ENCODE results near the gene MREG.

Gene MREG

GRCh38 chr2:215910180-215910579, 103.2 kb downstream of the MREG start:
- TF ChIP-seq CTCF (IDR thresholded peaks at IDR 0.05; ENCODE audit: extremely low read depth, insufficient read depth, missing control alignments), result no peak
- no peak for DNase-seq (ENCODE audit: low spot score)
- in situ Hi-C loops (cut with MboI; ENCODE audit: low pct_unique_long_range_greater_than_20kb, low sequenced_read_pairs, unreplicated experiment), result loop anchor here (10.0 kb wide), 1 partner anchor 465 kb away; no protein-coding TSS in a partner anchor

GRCh38 chr2:215907147-215907546, 106.2 kb downstream of the MREG start:
- in situ Hi-C loops (cut with MboI; ENCODE audit: low pct_unique_long_range_greater_than_20kb, low sequenced_read_pairs, unreplicated experiment), result no loop called here

GRCh38 chr2:215906458-215906857, 106.9 kb downstream of the MREG start:
- no peak for DNase-seq (ENCODE audit: low spot score)
- in situ Hi-C loops (cut with MboI; ENCODE audit: low pct_unique_long_range_greater_than_20kb, low sequenced_read_pairs, unreplicated experiment), result no loop called here
- TF ChIP-seq CTCF (IDR thresholded peaks at IDR 0.05; ENCODE audit: extremely low read depth, insufficient read depth, missing control alignments), result no peak

More at GRCh38 chr2:215907147-215907546, 106.2 kb downstream of the MREG start:
- TF ChIP-seq CTCF (IDR thresholded peaks at IDR 0.05; ENCODE audit: extremely low read depth, insufficient read depth, missing control alignments), result no peak
- DNase-seq (ENCODE audit: low spot score), result no peak

- in situ Hi-C loops (cut with MboI; ENCODE audit: low pct_unique_long_range_greater_than_20kb, low sequenced_read_pairs, unreplicated experiment), result no loop called here
- no peak for DNase-seq (ENCODE audit: low spot score)
- TF ChIP-seq CTCF (IDR thresholded peaks at IDR 0.05; ENCODE audit: extremely low read depth, insufficient read depth, missing control alignments), result no peak
Observed at GRCh38 chr2:215905691-215906090, 107.7 kb downstream of the MREG start.

- no peak for TF ChIP-seq CTCF (IDR thresholded peaks at IDR 0.05; ENCODE audit: extremely low read depth, insufficient read depth, missing control alignments)
- DNase-seq (ENCODE audit: low spot score), result no peak
- in situ Hi-C loops (cut with MboI; ENCODE audit: low pct_unique_long_range_greater_than_20kb, low sequenced_read_pairs, unreplicated experiment), result no loop called here
Observed at GRCh38 chr2:215904101-215904500, 109.2 kb downstream of the MREG start.

GRCh38 chr2:215903203-215903602, 110.1 kb downstream of the MREG start:
- TF ChIP-seq CTCF (IDR thresholded peaks at IDR 0.05; ENCODE audit: extremely low read depth, insufficient read depth, missing control alignments), result no peak
- in situ Hi-C loops (cut with MboI; ENCODE audit: low pct_unique_long_range_greater_than_20kb, low sequenced_read_pairs, unreplicated experiment), result no loop called here
- DNase-seq (ENCODE audit: low spot score), result no peak

GRCh38 chr2:215901796-215902195, 111.6 kb downstream of the MREG start:
- in situ Hi-C loops (cut with MboI; ENCODE audit: low pct_unique_long_range_greater_than_20kb, low sequenced_read_pairs, unreplicated experiment), result no loop called here
- no peak for DNase-seq (ENCODE audit: low spot score)
- TF ChIP-seq CTCF (IDR thresholded peaks at IDR 0.05; ENCODE audit: extremely low read depth, insufficient read depth, missing control alignments), result no peak
